IMR-90 (cell line): ENCODE data around the gene TOMM40. TPM values are rescaled to one million over a fixed set of nuclear protein-coding genes. Genes with fewer than 3 reads are reported as not detected.
A peak's percentile ranks its signal among the peaks of the same experiment; 100 is the strongest.

Experiments used
- ATAC-seq: fragments of 200-7000 bp; cut with Tn5 transposase; 2 replicates; pipeline ENCODE4 v1.9.1; 2020; ENCODE audit warnings: low read depth, mild to moderate bottlenecking, moderate library complexity
- BruUV-seq: library from RNA; stranded (reverse); fragments of 400-500 nt; replicated peaks from 2 replicates; lab custom pipeline; 2021; lab: Mats Ljungman, UMichigan
- CTCF ChIA-PET: fragments of 300-600 bp; formaldehyde crosslinking; extraction: SDS; loops from one replicate; lab custom pipeline; 2021; ENCODE audit warnings: antibody characterized with exemption; lab: Yijun Ruan, JAX
- POLR2A ChIA-PET: fragments of 300-600 bp; sonication (Branson Sonifier 250); formaldehyde crosslinking; loops from one replicate; lab custom pipeline; 2022; ENCODE audit warnings: antibody characterized with exemption; ENCODE audit not compliant: unreplicated experiment; lab: Charles Lee
- DNase-seq: peaks from one replicate; pipeline ENCODE4 v3.0.0; 2013
- H2AFZ ChIP-seq: replicated peaks from 2 replicates; pipeline ENCODE3; 2013; ENCODE audit warnings: low read length, mild to moderate bottlenecking; ENCODE audit not compliant: poor library complexity
- H2AK5ac ChIP-seq: 2 replicates; pipeline ENCODE4 v1.6.1; 2013; ENCODE audit warnings: low read depth, low read length, inconsistent platforms
- H2AK9ac ChIP-seq: replicated peaks from 2 replicates; pipeline ENCODE3; 2013; ENCODE audit warnings: mild to moderate bottlenecking, low read depth, low read length, moderate library complexity; ENCODE audit not compliant: poor library complexity
- H2BK120ac ChIP-seq: 2 replicates; pipeline ENCODE4 v1.6.1; 2013; ENCODE audit warnings: low read depth, low read length, inconsistent platforms
- H2BK15ac ChIP-seq: 3 replicates; pipeline ENCODE4 v1.6.1; 2013; ENCODE audit warnings: low read depth, low read length, inconsistent platforms
- H2BK20ac ChIP-seq: 2 replicates; pipeline ENCODE4 v1.6.1; 2013; ENCODE audit warnings: low read depth, mild to moderate bottlenecking, inconsistent platforms, low read length, moderate library complexity
- H2BK5ac ChIP-seq: 2 replicates; pipeline ENCODE4 v1.6.1; 2013; ENCODE audit warnings: mild to moderate bottlenecking, low read depth, low read length, inconsistent platforms; ENCODE audit not compliant: poor library complexity, severe bottlenecking
- H3K14ac ChIP-seq: replicated peaks from 2 replicates; pipeline ENCODE4 v1.6.1; 2013; ENCODE audit warnings: low read depth, low read length, inconsistent platforms
- H3K18ac ChIP-seq: 2 replicates; pipeline ENCODE4 v1.6.1; 2013; ENCODE audit warnings: low read depth, low read length, control low read depth
- H3K23ac ChIP-seq: 2 replicates; pipeline ENCODE4 v1.6.1; 2013; ENCODE audit warnings: low read depth, low read length, inconsistent platforms
- H3K27ac ChIP-seq: 2 replicates; pipeline ENCODE4 v1.5.1; 2013; ENCODE audit warnings: mild to moderate bottlenecking, control low read depth, low read length; ENCODE audit not compliant: insufficient read depth
- H3K27me3 ChIP-seq: 2 replicates; pipeline ENCODE4 v1.6.1; 2013; ENCODE audit warnings: low read length; ENCODE audit not compliant: control insufficient read depth, insufficient read depth
- H3K36me3 ChIP-seq: 2 replicates; pipeline ENCODE4 v1.6.1; 2013; ENCODE audit warnings: low read length, mixed read lengths; ENCODE audit not compliant: control insufficient read depth, insufficient read depth
- H3K4ac ChIP-seq: 2 replicates; pipeline ENCODE4 v1.6.1; 2013; ENCODE audit warnings: low read depth, low read length, inconsistent platforms
- H3K4me1 ChIP-seq: 2 replicates; pipeline ENCODE4 v1.6.1; 2013; ENCODE audit warnings: low read length, mixed read lengths; ENCODE audit not compliant: control insufficient read depth, insufficient read depth
- H3K4me2 ChIP-seq: 2 replicates; pipeline ENCODE4 v1.6.1; 2013; ENCODE audit warnings: low read depth, mild to moderate bottlenecking, control low read depth, low read length, moderate library complexity
- H3K4me3 ChIP-seq: 2 replicates; pipeline ENCODE4 v1.5.1; 2013; ENCODE audit warnings: low read depth, mild to moderate bottlenecking, control low read depth, low read length, moderate library complexity; ENCODE audit not compliant: insufficient read depth
- H3K56ac ChIP-seq: 2 replicates; pipeline ENCODE4 v1.6.1; 2013; ENCODE audit warnings: low read length, inconsistent platforms; ENCODE audit not compliant: insufficient read depth; ENCODE audit errors: extremely low read depth
- H3K79me1 ChIP-seq, 2 experiments: 2 replicates each; pipeline ENCODE4 v1.6.1; 2013; ENCODE audit warnings: low read length in 2 of 2, inconsistent platforms in 1 of 2, low read depth in 1 of 2
- H3K9ac ChIP-seq: 2 replicates; pipeline ENCODE4 v1.6.1; 2013; ENCODE audit warnings: low read depth, low read length, control low read depth
- H3K9me1 ChIP-seq: 2 replicates; pipeline ENCODE4 v1.6.1; 2013; ENCODE audit warnings: low read length, inconsistent platforms; ENCODE audit not compliant: insufficient read depth
- H3K9me3 ChIP-seq: 2 replicates; pipeline ENCODE4 v1.6.1; 2013; ENCODE audit warnings: low read length; ENCODE audit not compliant: control insufficient read depth, insufficient read depth
- H4K20me1 ChIP-seq: 2 replicates; pipeline ENCODE4 v1.6.1; 2013; ENCODE audit warnings: low read length, inconsistent platforms; ENCODE audit not compliant: insufficient read depth
- H4K5ac ChIP-seq: 2 replicates; pipeline ENCODE4 v1.6.1; 2013; ENCODE audit warnings: mild to moderate bottlenecking, low read depth, low read length, control low read depth
- H4K8ac ChIP-seq, 2 experiments: 2 replicates each; pipeline ENCODE4 v1.6.1; 2013; ENCODE audit warnings: low read depth in 2 of 2, low read length in 2 of 2, control low read depth in 1 of 2, inconsistent platforms in 1 of 2
- H4K91ac ChIP-seq: 2 replicates; pipeline ENCODE4 v1.6.1; 2013; ENCODE audit warnings: low read depth, low read length, inconsistent platforms; ENCODE audit not compliant: insufficient read depth
- CEBPB ChIP-seq: IDR thresholded peaks from 2 replicates; pipeline ENCODE4 v1.6.1; 2012; ENCODE audit warnings: low read depth, low read length, improper control_type of control experiment
- CHD1 ChIP-seq: IDR thresholded peaks from 2 replicates; pipeline ENCODE4 v1.6.1; 2012; ENCODE audit warnings: low read depth, low read length, improper control_type of control experiment
- MXI1 ChIP-seq: IDR thresholded peaks from 2 replicates; pipeline ENCODE4 v1.6.1; 2012; ENCODE audit warnings: low read depth, mild to moderate bottlenecking, low read length, moderate library complexity, borderline replicate concordance
- NFE2L2 ChIP-seq: fragments of 150-350 bp; IDR thresholded peaks from 2 replicates; pipeline ENCODE4 v1.6.1; 2016; ENCODE audit warnings: low read depth, mild to moderate bottlenecking, low read length
- POLR2A ChIP-seq: IDR thresholded peaks from 2 replicates; pipeline ENCODE4 v1.6.1; 2012; ENCODE audit warnings: mild to moderate bottlenecking, low read depth, low read length
- RAD21 ChIP-seq: IDR thresholded peaks from 2 replicates; pipeline ENCODE4 v1.6.1; 2012; ENCODE audit warnings: low read length, improper control_type of control experiment
- RCOR1 ChIP-seq: IDR thresholded peaks from 2 replicates; pipeline ENCODE4 v1.6.1; 2012; ENCODE audit warnings: mild to moderate bottlenecking, low read length, improper control_type of control experiment; ENCODE audit not compliant: insufficient replicate concordance
- RFX5 ChIP-seq: IDR thresholded peaks from 2 replicates; pipeline ENCODE4 v1.8.0; 2012; ENCODE audit warnings: low read depth, mild to moderate bottlenecking, low read length, moderate library complexity
- SMC3 ChIP-seq: fragments of 150-350 bp; IDR thresholded peaks from 2 replicates; pipeline ENCODE4 v1.6.1; 2016; ENCODE audit warnings: low read depth, mild to moderate bottlenecking, antibody characterized with exemption, low read length, moderate library complexity
- WGBS, 2 experiments: methylation state at CpG; one replicate each; pipeline versions ENCODE4 v1.1.5 to v1.1.7; 2013; ENCODE audit warnings: missing lambda C conversion rate in 2 of 2; ENCODE audit not compliant: insufficient read length in 1 of 2; ENCODE audit errors: extremely low coverage in 2 of 2; 5-methylcytosine and 5-hydroxymethylcytosine counted together
- dilution Hi-C: fragments of 300-500 bp; cut with HindIII; formaldehyde crosslinking; loops from one replicate; pipeline ENCODE4 v1.14.3; 2018; ENCODE audit warnings: low sequenced_read_pairs; ENCODE audit not compliant: unreplicated experiment
- in situ Hi-C: fragments of 300-500 bp; cut with MboI; formaldehyde crosslinking; loops from 3 replicates; pipeline ENCODE4 v1.14.3; 2019; ENCODE audit warnings: low sequenced_read_pairs, inconsistent platforms, mixed read lengths
- intact Hi-C: fragments of 100-400 bp; cut with micrococcal nuclease; formaldehyde crosslinking; loops from 2 replicates; pipeline ENCODE4 v1.10.0; 2022
- polyA plus RNA-seq, 3 experiments: library from polyadenylated mRNA; depleted of rRNA; stranded (reverse); fragments of >200 nt; gene quantifications; 2 replicates each; pipeline ENCODE4 v1.2.3, GENCODE V29; 2012; ENCODE audit warnings: low replicate concordance in 1 of 3
- total RNA-seq: library from RNA; depleted of rRNA; stranded (reverse); fragments of >200 nt; gene quantifications from 2 replicates; pipeline ENCODE4 v1.2.3, GENCODE V29; 2012

TOMM40 gene
- total and polyA plus RNA-seq, 2 of the 4 experiments (the other 2 are of a cell fraction), result 54.8 to 62.6 TPM

DNA sequence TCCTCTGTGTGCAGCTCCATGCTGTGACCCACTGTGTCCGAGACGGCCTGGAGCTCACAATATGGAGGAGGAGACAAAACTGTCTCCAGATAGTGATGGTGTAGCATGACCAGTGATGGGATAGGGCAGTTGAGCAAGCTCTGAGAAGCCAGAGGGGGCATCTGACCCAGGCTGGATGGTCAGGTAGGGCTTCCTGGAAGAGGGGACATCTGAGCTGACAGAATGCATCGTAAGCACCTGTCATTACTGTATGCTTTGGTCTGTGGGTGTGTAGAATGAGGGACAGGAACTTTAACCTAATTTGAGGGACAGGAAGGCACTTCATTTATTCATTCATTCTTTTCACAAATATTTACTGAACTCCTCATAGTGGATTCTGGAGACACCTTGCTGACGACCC is 6.5 kb upstream of the TOMM40 start:
- Histone ChIP-seq H3K9me3 (no peaks in the 10 kb centered on the region), H2BK5ac (no peak overlapping the region), H3K9me1 (peaks cover 9% of the 10 kb centered on the region), H3K4me1 (0 out of 2 replicates have a peak, but pooled peaks cover 1% of the 10 kb centered on the region), H3K4ac (peak overlapping the region; percentile 64), H2AK5ac (peak overlapping the region; percentile 80; the same call in 1 of the 2 replicates), H2BK15ac (no peak overlapping the region; the same call in 2 of the 3 replicates), H4K20me1 (no peaks in the 10 kb centered on the region), H3K14ac (no peak overlapping the region), H3K56ac (no peak overlapping the region), H3K27me3 (no peaks in the 10 kb centered on the region), H4K91ac (no peak overlapping the region), H2AK9ac (no peak overlapping the region), H3K9ac (no peak overlapping the region), H3K4me3 (no peak overlapping the region), H3K23ac (no peak overlapping the region), H3K79me1 (peaks cover 8 to 29% of the 10 kb centered on the region in 2 experiments; a peak in 3 of 4 replicates), H2BK120ac (peak overlapping the region; percentile 21; the same call in 1 of the 2 replicates), H4K8ac (no peak overlapping the region), H2BK20ac (no peak overlapping the region), H3K27ac (0 out of 2 replicates have a peak overlapping the region, but pooled peaks have one; percentile 4), H4K5ac (no peak overlapping the region), H3K18ac (no peak overlapping the region), H2AFZ (no peak overlapping the region), H3K36me3 (peaks cover 42% of the 10 kb centered on the region), H3K4me2 (no peak overlapping the region)
- dilution Hi-C loops (no loop called here), intact Hi-C loops (no loop called here), in situ Hi-C loops (no loop called here)
- ChIA-PET CTCF (no interaction called here), POLR2A (no interaction called here)
- ATAC-seq, result peak; percentile 38
- WGBS, 2 experiments, result no CpG with 5 or more reads among the region's 4 CpGs
- BruUV-seq, result no TSS peak
- DNase-seq, result no peak
- no peak for TF ChIP-seq RFX5
- no peak for TF ChIP-seq MXI1
- TF ChIP-seq RAD21, result no peak
- no peak for TF ChIP-seq NFE2L2
- TF ChIP-seq CEBPB, result no peak
- no peak for TF ChIP-seq RCOR1
- no peak for TF ChIP-seq POLR2A
- TF ChIP-seq CHD1, result no peak
- TF ChIP-seq SMC3, result no peak
